ENCODE measurements around the gene IGSF21. TPM values are rescaled to one million over a fixed set of nuclear protein-coding genes. Genes with fewer than 3 reads are reported as not detected.

The IGSF21 gene
- total RNA-seq, 4 donors from 2014 or later, result 4.7 to 10.2 (median 5.9) TPM

GRCh38 chr1:18384059-18384458 is 276.5 kb downstream of the IGSF21 start:
- no peak overlapping the region for H3K27ac ChIP-seq
- H3K36me3 ChIP-seq, result no peaks in the 10 kb centered on the region
- no peak for DNase-seq (ENCODE audit: low spot score in 2 of 2)
- peaks cover 0 to 4% of the 10 kb centered on the region in 2 donors for H3K27me3 ChIP-seq
- peaks cover 0 to 27% (median 0%) of the 10 kb centered on the region in 4 donors for H3K9me3 ChIP-seq
- peaks cover 0 to 4% (median 0%) of the 10 kb centered on the region in 4 donors for H3K4me1 ChIP-seq
- H3K4me3 ChIP-seq, result no peak overlapping the region
- 47 to 57% methylated on average over 5 of the region's 5 CpGs for WGBS, 2 donors
- no peak for TF ChIP-seq EP300 (IDR thresholded peaks at IDR 0.05)
- TF ChIP-seq CTCF (IDR thresholded peaks at IDR 0.05), result no peak
- TF ChIP-seq POLR2A (IDR thresholded peaks at IDR 0.05), result no peak

GRCh38 chr1:18384471-18384870 is 276.9 kb downstream of the IGSF21 start:
- H3K9me3 ChIP-seq, result peaks cover 0 to 23% (median 0%) of the 10 kb centered on the region in 4 donors
- 4 to 14% methylated on average over 2 of the region's 2 CpGs for WGBS, 2 donors
- H3K4me3 ChIP-seq, result no peak overlapping the region
- no peak for TF ChIP-seq POLR2A (IDR thresholded peaks at IDR 0.05)
- TF ChIP-seq EP300 (IDR thresholded peaks at IDR 0.05), result no peak
- TF ChIP-seq CTCF (IDR thresholded peaks at IDR 0.05), result no peak
- no peak for DNase-seq (ENCODE audit: low spot score in 2 of 2)
- no peaks in the 10 kb centered on the region for H3K36me3 ChIP-seq
- H3K27me3 ChIP-seq, result peaks cover 0 to 4% of the 10 kb centered on the region in 2 donors
- peaks cover 0 to 4% (median 0%) of the 10 kb centered on the region in 4 donors for H3K4me1 ChIP-seq
- H3K27ac ChIP-seq, result no peak overlapping the region

- H3K27ac ChIP-seq, result no peak overlapping the region
- H3K36me3 ChIP-seq, result no peaks in the 10 kb centered on the region
- 2 to 8% methylated on average over 9 of the region's 9 CpGs for WGBS, 2 donors
- peaks cover 0 to 4% (median 0%) of the 10 kb centered on the region in 4 donors for H3K4me1 ChIP-seq
- DNase-seq (ENCODE audit: low spot score in 2 of 2), result no peak
- peaks cover 0 to 4% of the 10 kb centered on the region in 2 donors for H3K27me3 ChIP-seq
- peaks cover 0 to 15% (median 0%) of the 10 kb centered on the region in 4 donors for H3K9me3 ChIP-seq
- no peak for TF ChIP-seq EP300 (IDR thresholded peaks at IDR 0.05)
- no peak for TF ChIP-seq CTCF (IDR thresholded peaks at IDR 0.05)
- no peak for TF ChIP-seq POLR2A (IDR thresholded peaks at IDR 0.05)
- H3K4me3 ChIP-seq, result no peak overlapping the region
Observed at GRCh38 chr1:18385239-18385790, 277.7 kb downstream of the IGSF21 start.

GRCh38 chr1:18386591-18386990 is 279.0 kb downstream of the IGSF21 start:
- no peak overlapping the region for H3K4me3 ChIP-seq
- no peak for TF ChIP-seq POLR2A (IDR thresholded peaks at IDR 0.05)
- no peak for TF ChIP-seq CTCF (IDR thresholded peaks at IDR 0.05)
- no peak for TF ChIP-seq EP300 (IDR thresholded peaks at IDR 0.05)
- 74 to 90% methylated on average over 5 of the region's 5 CpGs for WGBS, 2 donors
- DNase-seq (ENCODE audit: low spot score in 2 of 2), result no peak
- peaks cover 0 to 4% of the 10 kb centered on the region in 2 donors for H3K27me3 ChIP-seq
- no peak overlapping the region for H3K27ac ChIP-seq
- peaks cover 0 to 8% (median 0%) of the 10 kb centered on the region in 4 donors for H3K9me3 ChIP-seq
- H3K36me3 ChIP-seq, result no peaks in the 10 kb centered on the region
- peaks cover 0 to 4% (median 0%) of the 10 kb centered on the region in 4 donors for H3K4me1 ChIP-seq

- TF ChIP-seq CTCF (IDR thresholded peaks at IDR 0.05), result no peak
- TF ChIP-seq EP300 (IDR thresholded peaks at IDR 0.05), result no peak
- TF ChIP-seq POLR2A (IDR thresholded peaks at IDR 0.05), result no peak
- H3K9me3 ChIP-seq, result peaks cover 0 to 8% (median 0%) of the 10 kb centered on the region in 4 donors
- peaks cover 0 to 4% (median 0%) of the 10 kb centered on the region in 4 donors for H3K4me1 ChIP-seq
- DNase-seq (ENCODE audit: low spot score in 2 of 2), result no peak
- H3K4me3 ChIP-seq, result no peak overlapping the region
- H3K36me3 ChIP-seq, result no peaks in the 10 kb centered on the region
- WGBS, 2 donors, result 84 to 89% methylated on average over 6 of the region's 6 CpGs
- no peak overlapping the region for H3K27ac ChIP-seq
- peaks cover 0 to 4% of the 10 kb centered on the region in 2 donors for H3K27me3 ChIP-seq
Observed at GRCh38 chr1:18387307-18387706, 279.7 kb downstream of the IGSF21 start.

All from tibial nerve (tissue), 4 donors.